ENCODE measurements around the gene IL20.

DNA sequence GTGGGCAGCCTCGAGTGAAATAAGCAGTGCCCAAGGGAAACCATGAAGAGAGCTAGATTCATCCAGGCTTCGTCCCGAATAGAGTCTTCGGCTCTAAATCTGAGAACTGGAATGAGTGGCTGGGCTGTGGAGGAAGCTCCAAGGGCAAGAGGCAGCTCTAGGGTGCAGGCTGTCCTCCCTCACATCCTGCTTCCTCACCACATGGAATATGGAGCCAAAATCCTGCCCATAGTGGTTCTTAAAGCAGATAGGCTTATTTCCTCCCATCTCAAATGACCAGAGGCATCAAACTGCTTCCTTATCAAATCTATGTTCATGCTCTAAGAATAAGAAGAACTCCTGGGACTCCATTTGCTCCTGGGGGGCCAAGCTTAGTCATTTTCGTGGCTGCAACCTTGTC, 34.3 kb downstream of the IL20 start:
- TF ChIP-seq EZH2phosphoT487 (IDR thresholded peaks at IDR 0.05; ENCODE audit: low read length) (no peak), EZH2 (optimal IDR thresholded peaks at IDR 0.05; ENCODE audit: low read depth, low read length) (no peak)
- TF ChIP-seq, protein P1, sequence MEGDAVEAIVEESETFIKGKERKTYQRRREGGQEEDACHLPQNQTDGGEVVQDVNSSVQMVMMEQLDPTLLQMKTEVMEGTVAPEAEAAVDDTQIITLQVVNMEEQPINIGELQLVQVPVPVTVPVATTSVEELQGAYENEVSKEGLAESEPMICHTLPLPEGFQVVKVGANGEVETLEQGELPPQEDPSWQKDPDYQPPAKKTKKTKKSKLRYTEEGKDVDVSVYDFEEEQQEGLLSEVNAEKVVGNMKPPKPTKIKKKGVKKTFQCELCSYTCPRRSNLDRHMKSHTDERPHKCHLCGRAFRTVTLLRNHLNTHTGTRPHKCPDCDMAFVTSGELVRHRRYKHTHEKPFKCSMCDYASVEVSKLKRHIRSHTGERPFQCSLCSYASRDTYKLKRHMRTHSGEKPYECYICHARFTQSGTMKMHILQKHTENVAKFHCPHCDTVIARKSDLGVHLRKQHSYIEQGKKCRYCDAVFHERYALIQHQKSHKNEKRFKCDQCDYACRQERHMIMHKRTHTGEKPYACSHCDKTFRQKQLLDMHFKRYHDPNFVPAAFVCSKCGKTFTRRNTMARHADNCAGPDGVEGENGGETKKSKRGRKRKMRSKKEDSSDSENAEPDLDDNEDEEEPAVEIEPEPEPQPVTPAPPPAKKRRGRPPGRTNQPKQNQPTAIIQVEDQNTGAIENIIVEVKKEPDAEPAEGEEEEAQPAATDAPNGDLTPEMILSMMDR (IDR thresholded peaks at IDR 0.05; ENCODE audit: low read length) = no peak

All from MM.1S (cell line).